Transverse colon (tissue), 3 donors: ENCODE results near the gene NPRL2.

ENCODE experiments used
- POLR2A ChIP-seq: fragments of 450-650 bp; IDR thresholded peaks from one replicate; pipeline ENCODE4 v1.6.1; 2016; ENCODE audit warnings: antibody characterized with exemption, mild to moderate bottlenecking, moderate library complexity
- TF ChIP-seq, protein P1 (sequence below), 5 experiments: fragments of 200-600 bp in 3 of 5; fragments of 450-650 bp in 2 of 5; sonication (generic) in 3 of 5; IDR thresholded peaks; 1 replicate in 2 of 5; 2 replicates in 3 of 5; pipeline ENCODE4 v1.5.1; 2016 to 2017; ENCODE audit warnings: antibody characterized with exemption in 5 of 5, inconsistent platforms in 3 of 5, mild to moderate bottlenecking in 2 of 5, moderate library complexity in 1 of 5

DNA sequence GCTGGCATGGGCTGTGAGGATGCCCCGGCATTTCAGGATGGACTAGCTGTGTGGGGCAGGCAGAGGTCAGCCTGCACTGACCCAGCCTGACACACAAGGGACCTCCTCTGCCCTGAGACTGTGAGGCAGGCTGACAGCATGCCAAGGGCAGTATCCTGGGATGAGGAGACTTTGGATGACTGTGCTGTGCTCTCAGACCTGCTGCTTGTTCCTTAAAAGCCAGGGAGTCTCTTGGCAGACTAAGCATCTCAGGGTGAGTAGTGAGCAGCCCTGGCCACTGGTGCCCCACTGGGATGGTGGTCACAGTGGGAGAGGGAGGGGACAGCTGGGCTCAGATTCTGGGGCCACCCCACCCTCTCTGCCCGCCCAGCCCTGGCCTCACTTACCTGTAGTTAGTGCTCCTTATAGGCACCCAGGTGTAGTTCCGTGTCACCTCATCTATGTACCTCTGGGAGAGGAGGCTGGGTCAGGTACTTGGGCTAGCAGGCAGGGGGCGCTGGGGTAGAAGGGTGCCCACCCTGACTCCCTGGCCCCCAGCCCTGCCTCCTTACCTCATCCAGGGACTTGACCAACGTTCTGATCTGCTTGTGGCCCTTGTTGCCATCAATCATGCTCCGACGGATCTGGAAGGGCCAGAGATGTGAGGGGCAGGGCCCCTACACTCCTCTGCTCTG, 24.8 kb upstream of the NPRL2 start:
- TF ChIP-seq POLR2A: no peak
- TF ChIP-seq, protein P1, sequence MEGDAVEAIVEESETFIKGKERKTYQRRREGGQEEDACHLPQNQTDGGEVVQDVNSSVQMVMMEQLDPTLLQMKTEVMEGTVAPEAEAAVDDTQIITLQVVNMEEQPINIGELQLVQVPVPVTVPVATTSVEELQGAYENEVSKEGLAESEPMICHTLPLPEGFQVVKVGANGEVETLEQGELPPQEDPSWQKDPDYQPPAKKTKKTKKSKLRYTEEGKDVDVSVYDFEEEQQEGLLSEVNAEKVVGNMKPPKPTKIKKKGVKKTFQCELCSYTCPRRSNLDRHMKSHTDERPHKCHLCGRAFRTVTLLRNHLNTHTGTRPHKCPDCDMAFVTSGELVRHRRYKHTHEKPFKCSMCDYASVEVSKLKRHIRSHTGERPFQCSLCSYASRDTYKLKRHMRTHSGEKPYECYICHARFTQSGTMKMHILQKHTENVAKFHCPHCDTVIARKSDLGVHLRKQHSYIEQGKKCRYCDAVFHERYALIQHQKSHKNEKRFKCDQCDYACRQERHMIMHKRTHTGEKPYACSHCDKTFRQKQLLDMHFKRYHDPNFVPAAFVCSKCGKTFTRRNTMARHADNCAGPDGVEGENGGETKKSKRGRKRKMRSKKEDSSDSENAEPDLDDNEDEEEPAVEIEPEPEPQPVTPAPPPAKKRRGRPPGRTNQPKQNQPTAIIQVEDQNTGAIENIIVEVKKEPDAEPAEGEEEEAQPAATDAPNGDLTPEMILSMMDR (IDR thresholded peaks at IDR 0.05): no peak
